ENCODE results near the gene BMPR1A. TPM values are rescaled to one million over a fixed set of nuclear protein-coding genes. Genes with fewer than 3 reads are reported as not detected.
A peak's percentile ranks its signal among the peaks of the same experiment; 100 is the strongest.

BMPR1A gene
- total and polyA plus RNA-seq, 9 of the 15 experiments (the other 6 are each of a cell fraction or from before 2014, with no cell fraction given), result 1.6 to 17.5 (median 9.1) TPM

DNA sequence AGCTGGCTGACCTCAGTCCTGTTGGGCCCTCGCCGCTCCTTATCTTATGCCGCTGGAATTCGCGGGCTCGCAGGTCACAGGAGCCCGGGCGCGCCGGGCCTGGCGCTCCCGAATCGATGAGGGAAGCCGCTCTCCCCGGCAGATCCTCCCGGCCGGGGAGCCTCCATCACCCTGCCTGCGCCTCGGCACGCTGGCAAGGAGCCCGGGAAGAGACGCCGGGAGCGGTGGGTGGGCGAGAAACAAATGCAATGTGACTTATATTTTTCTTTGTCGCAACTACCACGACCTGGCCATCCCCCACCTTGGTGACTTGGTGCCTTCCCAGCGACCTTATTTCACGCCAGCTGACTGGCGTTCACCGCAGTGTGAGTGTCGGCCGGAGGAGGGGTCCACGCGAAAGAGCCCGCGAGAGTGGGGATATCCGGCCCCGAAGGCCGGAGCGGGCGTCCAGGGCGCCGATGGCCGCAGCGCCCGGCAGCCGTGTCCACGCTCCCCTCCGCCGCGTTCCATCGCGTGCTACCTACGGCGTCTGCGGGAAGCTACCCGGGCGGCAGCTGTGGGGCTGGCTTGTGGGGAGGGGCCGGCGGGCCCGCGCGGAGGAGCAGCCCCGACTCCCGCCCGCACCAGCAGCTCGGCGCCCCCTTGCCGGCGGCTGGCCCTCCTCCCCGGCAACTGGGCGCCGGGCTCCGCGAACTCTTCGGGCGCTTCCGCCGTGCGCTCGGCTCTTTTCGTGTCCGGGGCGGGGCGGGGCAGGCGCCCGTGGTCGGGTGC, 494 bp upstream of the BMPR1A start (continued):
- TF ChIP-seq, protein P1, sequence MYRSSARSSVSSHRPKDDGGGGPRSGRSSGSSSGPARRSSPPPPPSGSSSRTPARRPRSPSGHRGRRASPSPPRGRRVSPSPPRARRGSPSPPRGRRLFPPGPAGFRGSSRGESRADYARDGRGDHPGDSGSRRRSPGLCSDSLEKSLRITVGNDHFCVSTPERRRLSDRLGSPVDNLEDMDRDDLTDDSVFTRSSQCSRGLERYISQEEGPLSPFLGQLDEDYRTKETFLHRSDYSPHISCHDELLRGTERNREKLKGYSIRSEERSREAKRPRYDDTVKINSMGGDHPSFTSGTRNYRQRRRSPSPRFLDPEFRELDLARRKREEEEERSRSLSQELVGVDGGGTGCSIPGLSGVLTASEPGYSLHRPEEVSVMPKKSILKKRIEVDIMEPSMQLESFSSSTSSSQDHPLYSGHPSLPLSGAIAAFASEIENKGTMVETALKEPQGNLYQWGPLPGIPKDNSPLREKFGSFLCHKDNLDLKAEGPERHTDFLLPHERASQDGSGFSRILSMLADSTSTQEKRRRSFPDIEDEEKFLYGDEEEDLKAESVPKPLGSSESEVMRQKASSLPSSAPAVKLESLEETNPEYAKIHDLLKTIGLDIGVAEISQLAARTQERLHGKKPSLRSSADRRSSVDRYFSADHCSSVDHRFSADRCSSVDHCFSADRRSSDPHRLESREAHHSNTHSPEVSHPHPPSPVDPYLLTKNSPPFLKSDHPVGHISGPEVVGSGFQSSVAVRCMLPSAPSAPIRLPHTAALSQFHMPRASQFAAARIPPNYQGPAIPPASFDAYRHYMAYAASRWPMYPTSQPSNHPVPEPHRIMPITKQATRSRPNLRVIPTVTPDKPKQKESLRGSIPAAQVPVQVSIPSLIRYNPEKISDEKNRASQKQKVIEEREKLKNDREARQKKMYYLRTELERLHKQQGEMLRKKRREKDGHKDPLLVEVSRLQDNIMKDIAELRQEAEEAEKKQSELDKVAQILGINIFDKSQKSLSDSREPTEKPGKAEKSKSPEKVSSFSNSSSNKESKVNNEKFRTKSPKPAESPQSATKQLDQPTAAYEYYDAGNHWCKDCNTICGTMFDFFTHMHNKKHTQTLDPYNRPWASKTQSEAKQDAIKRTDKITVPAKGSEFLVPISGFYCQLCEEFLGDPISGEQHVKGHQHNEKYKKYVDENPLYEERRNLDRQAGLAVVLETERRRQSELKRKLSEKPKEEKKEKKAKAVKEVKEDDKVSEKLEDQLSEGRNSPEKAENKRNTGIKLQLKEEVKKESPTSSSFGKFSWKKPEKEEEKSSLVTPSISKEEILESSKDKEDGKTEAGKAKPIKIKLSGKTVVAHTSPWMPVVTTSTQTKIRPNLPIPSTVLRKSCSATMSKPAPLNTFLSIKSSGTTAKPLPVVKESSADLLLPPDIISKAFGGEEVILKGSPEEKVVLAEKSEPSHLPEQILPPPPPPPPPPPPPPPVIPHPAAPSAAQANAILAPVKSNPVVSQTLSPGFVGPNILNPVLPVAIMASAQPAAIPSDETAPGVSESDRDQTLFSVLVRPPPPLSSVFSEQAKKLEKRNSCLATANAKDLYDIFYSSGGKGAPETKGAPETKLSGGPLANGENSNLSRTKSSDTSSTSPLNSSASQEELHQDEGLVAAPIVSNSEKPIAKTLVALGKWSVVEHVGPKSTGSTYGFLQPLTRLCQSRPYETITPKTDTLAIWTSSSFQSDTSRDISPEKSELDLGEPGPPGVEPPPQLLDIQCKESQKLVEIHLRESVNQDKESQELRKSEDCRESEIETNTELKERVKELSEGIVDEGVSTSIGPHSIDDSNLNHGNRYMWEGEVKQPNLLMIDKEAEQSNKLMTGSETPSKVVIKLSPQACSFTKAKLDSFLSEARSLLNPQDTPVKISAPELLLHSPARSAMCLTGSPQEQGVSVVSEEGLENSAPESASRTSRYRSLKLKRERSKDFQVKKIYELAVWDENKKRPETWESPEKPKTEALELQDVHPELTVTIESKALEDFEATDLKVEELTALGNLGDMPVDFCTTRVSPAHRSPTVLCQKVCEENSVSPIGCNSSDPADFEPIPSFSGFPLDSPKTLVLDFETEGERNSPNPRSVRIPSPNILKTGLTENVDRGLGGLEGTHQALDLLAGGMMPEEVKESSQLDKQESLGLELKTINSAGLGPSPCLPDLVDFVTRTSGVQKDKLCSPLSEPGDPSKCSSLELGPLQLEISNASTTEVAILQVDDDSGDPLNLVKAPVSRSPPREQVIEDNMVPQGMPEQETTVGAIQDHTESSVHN (IDR thresholded peaks at IDR 0.05; ENCODE audit: borderline replicate concordance in 1 of 2, low read depth in 1 of 2), result no peak
- TF ChIP-seq E2F3 (CRISPR knock-in tag; IDR thresholded peaks at IDR 0.05) (no peak), ZNF239 (CRISPR knock-in tag; IDR thresholded peaks at IDR 0.05) (no peak), TCF7 (IDR thresholded peaks at IDR 0.05; ENCODE audit: borderline replicate concordance) (no peak), EP400 (IDR thresholded peaks at IDR 0.05) (peak; percentile 64; the same call in 1 of the 2 replicates), CXXC5 (CRISPR knock-in tag; IDR thresholded peaks at IDR 0.05) (peak; percentile 83), ZSCAN29 (IDR thresholded peaks at IDR 0.05) (no peak), NCOA4 (IDR thresholded peaks at IDR 0.05; ENCODE audit: partially characterized antibody) (no peak), CBFA2T3 (IDR thresholded peaks at IDR 0.05) (0 out of 2 replicates have a peak, but pooled peaks have one; percentile 14), POLR2G (IDR thresholded peaks at IDR 0.05; ENCODE audit: low read depth, low read length) (peak; percentile 90), POLR2A (conservative IDR thresholded peaks at IDR 0.05) (peak; percentile 78), NR3C1 (CRISPR knock-in tag; IDR thresholded peaks at IDR 0.05) (no peak), TAF1 (IDR thresholded peaks at IDR 0.05; ENCODE audit: control insufficient read depth, extremely low read depth, insufficient read depth, low read length, severe bottlenecking) (peak; percentile 54), SMARCA5 (IDR thresholded peaks at IDR 0.05) (no peak), SETDB1 (IDR thresholded peaks at IDR 0.05; ENCODE audit: low read length) (no peak), HDAC2 (IDR thresholded peaks at IDR 0.05) (no peak), L3MBTL2 (IDR thresholded peaks at IDR 0.05) (peak; percentile 66), CBX3 (IDR thresholded peaks at IDR 0.05; ENCODE audit: borderline replicate concordance in 1 of 2, low read length in 2 of 2) (no peak), NR4A1 (CRISPR knock-in tag; IDR thresholded peaks at IDR 0.05) (no peak), NR4A1 (tag; IDR thresholded peaks at IDR 0.05) (no peak), ARHGAP35 (IDR thresholded peaks at IDR 0.05; ENCODE audit: partially characterized antibody) (no peak)
- TF ChIP-seq, protein P2, sequence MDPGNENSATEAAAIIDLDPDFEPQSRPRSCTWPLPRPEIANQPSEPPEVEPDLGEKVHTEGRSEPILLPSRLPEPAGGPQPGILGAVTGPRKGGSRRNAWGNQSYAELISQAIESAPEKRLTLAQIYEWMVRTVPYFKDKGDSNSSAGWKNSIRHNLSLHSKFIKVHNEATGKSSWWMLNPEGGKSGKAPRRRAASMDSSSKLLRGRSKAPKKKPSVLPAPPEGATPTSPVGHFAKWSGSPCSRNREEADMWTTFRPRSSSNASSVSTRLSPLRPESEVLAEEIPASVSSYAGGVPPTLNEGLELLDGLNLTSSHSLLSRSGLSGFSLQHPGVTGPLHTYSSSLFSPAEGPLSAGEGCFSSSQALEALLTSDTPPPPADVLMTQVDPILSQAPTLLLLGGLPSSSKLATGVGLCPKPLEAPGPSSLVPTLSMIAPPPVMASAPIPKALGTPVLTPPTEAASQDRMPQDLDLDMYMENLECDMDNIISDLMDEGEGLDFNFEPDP (CRISPR knock-in tag; IDR thresholded peaks at IDR 0.05), result no peak

Data from K562 (cell line).